Caco-2 (cell line): ENCODE results near the gene BCORL1. TPM values are rescaled to one million over a fixed set of nuclear protein-coding genes. Genes with fewer than 3 reads are reported as not detected.

Experiments
- BruUV-seq: library from RNA; stranded (reverse); fragments of 400-500 nt; replicated peaks from 2 replicates; lab custom pipeline; 2021; lab: Mats Ljungman, UMichigan
- CTCF ChIA-PET: fragments of 300-600 bp; sonication (Branson Sonifier 250); formaldehyde crosslinking; loops from one replicate; lab custom pipeline; 2022; ENCODE audit warnings: antibody characterized with exemption; lab: Charles Lee
- POLR2A ChIA-PET: fragments of 300-600 bp; sonication (Branson Sonifier 250); formaldehyde crosslinking; loops from one replicate; lab custom pipeline; 2022; ENCODE audit warnings: antibody characterized with exemption; lab: Charles Lee
- DNase-seq, 2 experiments: peaks; one replicate each; pipeline versions ENCODE4 v3.0.0 to v3.0.0-alpha.2; 2020 to 2022
- H3K27me3 ChIP-seq: replicated peaks from 2 replicates; pipeline ENCODE4 v1.6.0; 2011; ENCODE audit warnings: low read length; ENCODE audit not compliant: control insufficient read depth, insufficient read depth
- H3K36me3 ChIP-seq: 2 replicates; pipeline ENCODE4 v1.5.1; 2011; ENCODE audit warnings: low read length; ENCODE audit not compliant: control insufficient read depth, insufficient read depth
- H3K4me1 ChIP-seq: fragments of 250-450 bp; sonication (Bioruptor Pico); 2 replicates; pipeline ENCODE4 v1.5.1; 2020; ENCODE audit warnings: mild to moderate bottlenecking
- H3K4me3 ChIP-seq: 2 replicates; pipeline ENCODE4 v1.5.1; 2011; ENCODE audit warnings: low read depth, mild to moderate bottlenecking, control low read depth, low read length
- H3K9me3 ChIP-seq: fragments of 250-450 bp; sonication (Bioruptor Pico); 2 replicates; pipeline ENCODE4 v1.5.1; 2020; ENCODE audit warnings: mild to moderate bottlenecking, moderate library complexity
- H3K27ac Mint-ChIP-seq: one replicate; pipeline ENCODE4 v1.8.0; 2022; ENCODE audit warnings: mixed read lengths; ENCODE audit not compliant: unreplicated experiment
- H3K27me3 Mint-ChIP-seq: one replicate; pipeline ENCODE4 v1.8.0; 2022; ENCODE audit warnings: mixed read lengths; ENCODE audit not compliant: insufficient read depth, unreplicated experiment
- H3K36me3 Mint-ChIP-seq: one replicate; pipeline ENCODE4 v1.8.0; 2022; ENCODE audit warnings: mild to moderate bottlenecking, mixed read lengths; ENCODE audit not compliant: insufficient read depth, unreplicated experiment
- H3K4me1 Mint-ChIP-seq: one replicate; pipeline ENCODE4 v1.8.0; 2022; ENCODE audit warnings: low read depth, mixed read lengths; ENCODE audit not compliant: unreplicated experiment
- H3K4me3 Mint-ChIP-seq: one replicate; pipeline ENCODE4 v1.8.0; 2022; ENCODE audit warnings: mild to moderate bottlenecking, moderate library complexity, mixed read lengths; ENCODE audit not compliant: unreplicated experiment
- H3K9me3 Mint-ChIP-seq: one replicate; pipeline ENCODE4 v1.8.0; 2022; ENCODE audit warnings: mixed read lengths; ENCODE audit not compliant: unreplicated experiment
- CTCF ChIP-seq, 2 experiments: fragments of 200-600 bp in 1 of 2; IDR thresholded peaks; 1 replicate in 1 of 2; 2 replicates in 1 of 2; pipeline versions ENCODE4 v1.5.1 to v1.8.0; 2011 to 2022; ENCODE audit warnings: antibody characterized with exemption in 1 of 2, control low read depth in 1 of 2, inconsistent platforms in 1 of 2, low read depth in 1 of 2, low read length in 1 of 2, mild to moderate bottlenecking in 1 of 2, moderate library complexity in 1 of 2; ENCODE audit not compliant: insufficient read depth in 1 of 2, severe bottlenecking in 1 of 2, unreplicated experiment in 1 of 2
- intact Hi-C: fragments of 100-400 bp; cut with micrococcal nuclease; formaldehyde crosslinking; loops from one replicate; pipeline ENCODE4 v1.10.0; 2022; ENCODE audit not compliant: unreplicated experiment
- total RNA-seq: library from RNA; stranded (reverse); gene quantifications from 2 replicates; pipeline ENCODE4 v1.2.3, GENCODE V29; 2022

Gene BCORL1
- total RNA-seq, 1 experiment from 2014 or later, result 19.8 TPM

GRCh38 chrX:130034178-130034577 is 51.7 kb downstream of the BCORL1 start:
- Mint-ChIP-seq H3K27ac (no peak overlapping the region), H3K27me3 (no peaks in the 10 kb centered on the region), H3K4me1 (no peaks in the 10 kb centered on the region), H3K4me3 (no peak overlapping the region), H3K9me3 (no peaks in the 10 kb centered on the region), H3K36me3 (peaks cover 26% of the 10 kb centered on the region)
- ChIA-PET POLR2A (no interaction called here), CTCF (no interaction called here)
- no peak for TF ChIP-seq CTCF (IDR thresholded peaks at IDR 0.05; ENCODE audit: insufficient read depth in 1 of 2, low read depth in 1 of 2, low read length in 1 of 2, severe bottlenecking in 1 of 2, unreplicated experiment in 1 of 2)
- no peak for DNase-seq
- no TSS peak for BruUV-seq
- H3K9me3 ChIP-seq, result no peaks in the 10 kb centered on the region
- H3K4me1 ChIP-seq, result no peaks in the 10 kb centered on the region
- intact Hi-C loops, result no loop called here
- no peak overlapping the region for H3K4me3 ChIP-seq
- H3K27me3 ChIP-seq, result no peaks in the 10 kb centered on the region
- peaks cover 4% of the 10 kb centered on the region; the same call in 1 of the 2 replicates for H3K36me3 ChIP-seq

- Mint-ChIP-seq H3K9me3 (no peaks in the 10 kb centered on the region), H3K36me3 (peaks cover 20% of the 10 kb centered on the region), H3K27ac (no peak overlapping the region), H3K4me1 (no peaks in the 10 kb centered on the region), H3K4me3 (no peak overlapping the region), H3K27me3 (no peaks in the 10 kb centered on the region)
- no peak for DNase-seq
- TF ChIP-seq CTCF (IDR thresholded peaks at IDR 0.05; ENCODE audit: insufficient read depth in 1 of 2, low read depth in 1 of 2, low read length in 1 of 2, severe bottlenecking in 1 of 2, unreplicated experiment in 1 of 2), result no peak
- Histone ChIP-seq H3K36me3 (no peaks in the 10 kb centered on the region), H3K9me3 (no peaks in the 10 kb centered on the region), H3K27me3 (no peaks in the 10 kb centered on the region), H3K4me3 (no peak overlapping the region), H3K4me1 (no peaks in the 10 kb centered on the region)
- POLR2A ChIA-PET, result no interaction called here
- intact Hi-C loops, result no loop called here
- CTCF ChIA-PET, result interaction anchor here (1.0 kb wide), 1 partner anchor 21 kb away, joined by 3 read pairs; no protein-coding TSS in a partner anchor
- BruUV-seq, result no TSS peak
Observed at GRCh38 chrX:130039847-130040246, 57.4 kb downstream of the BCORL1 start.

- no peak for TF ChIP-seq CTCF (IDR thresholded peaks at IDR 0.05; ENCODE audit: insufficient read depth in 1 of 2, low read depth in 1 of 2, low read length in 1 of 2, severe bottlenecking in 1 of 2, unreplicated experiment in 1 of 2)
- Histone ChIP-seq H3K4me3 (no peak overlapping the region), H3K36me3 (peaks cover 1% of the 10 kb centered on the region; the same call in 1 of the 2 replicates), H3K27me3 (no peaks in the 10 kb centered on the region), H3K9me3 (no peaks in the 10 kb centered on the region), H3K4me1 (no peaks in the 10 kb centered on the region)
- no peaks in the 10 kb centered on the region for H3K4me1 Mint-ChIP-seq
- no peak overlapping the region for H3K4me3 Mint-ChIP-seq
- ChIA-PET POLR2A (no interaction called here), CTCF (no interaction called here)
- no peak for DNase-seq
- intact Hi-C loops, result no loop called here
- no peaks in the 10 kb centered on the region for H3K27me3 Mint-ChIP-seq
- BruUV-seq, result no TSS peak
- H3K27ac Mint-ChIP-seq, result no peak overlapping the region
- peaks cover 43% of the 10 kb centered on the region for H3K36me3 Mint-ChIP-seq
- no peaks in the 10 kb centered on the region for H3K9me3 Mint-ChIP-seq
Observed at GRCh38 chrX:130047416-130047815, 65.0 kb downstream of the BCORL1 start.
